Measurements from ENCODE around the gene HIP1. TPM values are rescaled to one million over a fixed set of nuclear protein-coding genes. Genes with fewer than 3 reads are reported as not detected.
A peak's percentile ranks its signal among the peaks of the same experiment; 100 is the strongest.

Gene HIP1
- total RNA-seq, 1 donor from 2014 or later: 49.3 TPM

- Mint-ChIP-seq H3K27me3 (ENCODE audit: unreplicated experiment) (no peaks in the 10 kb centered on the region), H3K9me3 (ENCODE audit: unreplicated experiment) (no peaks in the 10 kb centered on the region), H3K4me1 (ENCODE audit: unreplicated experiment) (peaks cover 4% of the 10 kb centered on the region), H3K27ac (ENCODE audit: unreplicated experiment) (no peak overlapping the region), H3K36me3 (ENCODE audit: low read depth, unreplicated experiment) (no peaks in the 10 kb centered on the region), H3K4me3 (ENCODE audit: unreplicated experiment) (no peak overlapping the region)
- DNase-seq (ENCODE audit: low spot score): no peak
- TF ChIP-seq CTCF (IDR thresholded peaks at IDR 0.05; ENCODE audit: unreplicated experiment): no peak
Observed at GRCh38 chr7:75757860-75758259, 19.1 kb upstream of the HIP1 start.

GRCh38 chr7:75756991-75757676, 18.4 kb upstream of the HIP1 start:
- TF ChIP-seq CTCF (IDR thresholded peaks at IDR 0.05; ENCODE audit: unreplicated experiment): peak; percentile 62
- Mint-ChIP-seq H3K4me3 (ENCODE audit: unreplicated experiment) (no peak overlapping the region), H3K27me3 (ENCODE audit: unreplicated experiment) (no peaks in the 10 kb centered on the region), H3K4me1 (ENCODE audit: unreplicated experiment) (peaks cover 4% of the 10 kb centered on the region), H3K9me3 (ENCODE audit: unreplicated experiment) (no peaks in the 10 kb centered on the region), H3K27ac (ENCODE audit: unreplicated experiment) (peak overlapping the region; percentile 36), H3K36me3 (ENCODE audit: low read depth, unreplicated experiment) (no peaks in the 10 kb centered on the region)
- peak; percentile 37 for DNase-seq (ENCODE audit: low spot score)

- Mint-ChIP-seq H3K4me3 (ENCODE audit: unreplicated experiment) (no peak overlapping the region), H3K27me3 (ENCODE audit: unreplicated experiment) (no peaks in the 10 kb centered on the region), H3K27ac (ENCODE audit: unreplicated experiment) (no peak overlapping the region), H3K9me3 (ENCODE audit: unreplicated experiment) (no peaks in the 10 kb centered on the region), H3K4me1 (ENCODE audit: unreplicated experiment) (peaks cover 4% of the 10 kb centered on the region), H3K36me3 (ENCODE audit: low read depth, unreplicated experiment) (no peaks in the 10 kb centered on the region)
- no peak for TF ChIP-seq CTCF (IDR thresholded peaks at IDR 0.05; ENCODE audit: unreplicated experiment)
- DNase-seq (ENCODE audit: low spot score): no peak
Observed at GRCh38 chr7:75756206-75756990, 17.7 kb upstream of the HIP1 start.

GRCh38 chr7:75743455-75743859, 4.7 kb upstream of the HIP1 start:
- DNase-seq (ENCODE audit: low spot score): no peak
- peaks cover 5% of the 10 kb centered on the region for H3K4me1 Mint-ChIP-seq (ENCODE audit: unreplicated experiment)
- peaks cover 5% of the 10 kb centered on the region for H3K27me3 Mint-ChIP-seq (ENCODE audit: unreplicated experiment)
- no peak for TF ChIP-seq CTCF (IDR thresholded peaks at IDR 0.05; ENCODE audit: unreplicated experiment)
- no peak overlapping the region for H3K4me3 Mint-ChIP-seq (ENCODE audit: unreplicated experiment)
- H3K36me3 Mint-ChIP-seq (ENCODE audit: low read depth, unreplicated experiment): no peaks in the 10 kb centered on the region
- H3K27ac Mint-ChIP-seq (ENCODE audit: unreplicated experiment): no peak overlapping the region
- H3K9me3 Mint-ChIP-seq (ENCODE audit: unreplicated experiment): no peaks in the 10 kb centered on the region
